Measurements from ENCODE around the gene CREB3L4. TPM values are rescaled to one million over a fixed set of nuclear protein-coding genes. Genes with fewer than 3 reads are reported as not detected.

CREB3L4 gene
- polyA plus RNA-seq, 6 donors from 2014 or later = 12.2 to 16.9 (median 15.6) TPM

DNA sequence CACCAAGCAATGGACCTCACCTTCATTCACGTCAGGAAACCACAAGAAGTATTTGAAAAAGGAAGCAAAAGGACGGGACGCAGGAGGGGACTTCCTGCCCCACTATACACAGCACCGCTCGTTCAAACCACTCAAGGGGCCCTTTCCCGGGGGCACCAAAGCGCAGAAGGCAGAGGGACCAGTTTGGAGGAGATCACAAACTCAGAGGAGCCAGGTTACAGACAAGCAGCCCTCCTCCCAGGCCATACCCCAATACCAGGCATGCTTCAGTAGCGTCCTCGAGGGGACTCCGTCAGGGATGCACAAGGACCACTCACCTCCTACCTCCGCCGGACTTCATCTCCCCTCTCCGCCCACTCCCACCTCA, 10.0 kb upstream of the CREB3L4 start:
- peak overlapping the region; percentile 85 to 100 (median 99) for H3K4me3 Mint-ChIP-seq
- no peaks in the 10 kb centered on the region for H3K9me3 Mint-ChIP-seq
- DNase-seq = peak; percentile 69
- peaks cover 0 to 7% of the 10 kb centered on the region in 2 donors for H3K36me3 Mint-ChIP-seq
- peak overlapping the region; percentile 93 to 99 (median 98) for H3K27ac Mint-ChIP-seq
- H3K27me3 Mint-ChIP-seq = no peaks in the 10 kb centered on the region
- peak; percentile 39 to 44 for ATAC-seq (ENCODE audit: low read depth in 2 of 2)
- H3K4me1 Mint-ChIP-seq = peaks cover 52 to 76% (median 68%) of the 10 kb centered on the region in 3 donors

DNA sequence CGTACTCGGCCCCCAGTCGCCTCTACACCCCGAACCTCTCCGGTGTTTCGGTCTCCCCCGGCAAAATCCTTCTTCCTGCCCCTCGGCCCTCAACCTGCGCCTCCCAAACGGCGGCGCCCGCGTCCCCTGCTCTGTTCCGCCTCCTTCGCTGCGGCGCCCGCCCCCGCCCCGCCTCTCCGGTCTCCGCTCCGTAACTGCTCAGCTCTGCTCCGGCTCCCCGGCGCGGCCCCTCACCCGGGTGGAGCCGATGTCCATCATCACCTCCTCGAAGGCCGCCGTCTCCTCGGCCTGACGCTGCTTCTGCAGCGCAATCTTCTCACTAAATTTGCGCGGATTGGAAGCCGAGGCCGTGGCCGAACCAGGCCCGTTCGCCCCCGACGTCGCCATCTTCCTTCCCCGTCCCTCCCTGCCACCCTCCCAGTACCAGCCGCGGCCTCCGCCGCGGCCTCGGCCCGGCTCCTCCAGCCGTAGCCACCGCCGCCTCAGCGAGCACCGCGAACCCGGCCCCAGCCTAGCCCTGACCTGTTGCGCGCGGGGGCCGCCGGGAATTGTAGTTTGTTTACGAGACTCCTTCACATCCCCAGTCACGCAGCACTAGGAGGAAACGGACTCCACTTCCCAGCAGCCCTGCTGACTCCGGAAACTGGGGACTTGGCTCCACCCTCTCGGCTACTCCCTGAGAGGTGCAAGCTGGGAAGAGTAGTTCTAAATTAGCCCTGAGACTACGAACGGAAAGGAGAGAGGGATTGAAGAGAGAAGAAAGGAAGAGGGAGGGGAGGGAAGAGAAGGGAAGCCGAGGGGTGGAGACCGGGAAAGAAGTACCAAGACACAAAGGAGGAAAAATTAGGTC, 9.4 kb upstream of the CREB3L4 start, which contains the start of gene CRTC2:
TSS of gene CRTC2 (minus strand) at position 502 of the 850 bp plus-strand sequence. CDS start at position 387, 115 bp downstream.
- Mint-ChIP-seq H3K36me3 (peaks cover 0 to 7% of the 10 kb centered on the region in 2 donors), H3K27me3 (no peaks in the 10 kb centered on the region), H3K4me3 (peak within 1 kb of the TSS; percentile 85 to 100 (median 99)), H3K4me1 (peaks cover 53 to 77% (median 69%) of the 10 kb centered on the region in 3 donors), H3K27ac (peak within 1 kb of the TSS; percentile 93 to 99 (median 98)), H3K9me3 (no peaks in the 10 kb centered on the region)
- DNase-seq (peak; percentile 98), ATAC-seq (ENCODE audit: low read depth in 2 of 2) (peak; percentile 86 to 87)

DNA sequence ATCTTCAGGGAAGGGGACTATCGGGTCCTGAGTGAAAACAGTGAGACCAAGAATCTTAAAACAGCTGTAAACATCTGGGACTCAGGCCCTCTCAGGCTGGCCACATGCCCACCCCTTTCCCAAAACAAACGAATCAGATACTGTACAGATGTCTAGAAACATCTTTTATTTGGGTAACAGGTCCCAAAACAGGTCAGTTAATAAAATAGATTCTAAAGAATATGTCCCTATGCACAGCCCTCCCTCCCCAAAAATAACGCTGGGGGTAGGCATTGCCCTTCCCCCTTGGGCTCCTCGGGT, 8.8 kb upstream of the CREB3L4 start:
- H3K4me1 Mint-ChIP-seq = peaks cover 56 to 78% (median 70%) of the 10 kb centered on the region in 3 donors
- peak overlapping the region; percentile 85 to 100 (median 99) for H3K4me3 Mint-ChIP-seq
- H3K36me3 Mint-ChIP-seq = peaks cover 0 to 6% of the 10 kb centered on the region in 2 donors
- no peak for ATAC-seq (ENCODE audit: low read depth in 2 of 2)
- H3K27me3 Mint-ChIP-seq = no peaks in the 10 kb centered on the region
- peak overlapping the region in 5 of 6 donors; percentile 93 to 99 (median 97) for H3K27ac Mint-ChIP-seq
- no peaks in the 10 kb centered on the region for H3K9me3 Mint-ChIP-seq
- DNase-seq = no peak

DNA sequence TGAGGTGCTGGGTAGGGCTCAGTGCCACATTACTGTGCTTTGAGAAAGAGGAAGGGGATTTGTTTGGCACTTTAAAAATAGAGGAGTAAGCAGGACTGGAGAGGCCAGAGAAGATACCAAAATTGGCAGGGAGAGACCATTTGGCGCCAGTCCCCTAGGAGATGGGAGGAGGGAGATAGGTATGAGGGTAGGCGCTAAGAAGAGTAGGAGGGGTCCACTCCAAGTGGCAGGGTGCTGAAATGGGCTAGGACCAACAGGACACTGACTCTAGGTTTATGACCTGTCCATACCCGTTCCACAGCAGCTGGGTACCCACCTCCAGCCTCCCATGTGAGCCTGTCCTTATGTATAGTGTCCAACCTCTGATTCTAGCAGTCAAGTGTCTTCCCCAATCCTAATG, 8.2 kb upstream of the CREB3L4 start:
- ATAC-seq (ENCODE audit: low read depth in 2 of 2) (no peak), DNase-seq (no peak)
- Mint-ChIP-seq H3K27me3 (no peaks in the 10 kb centered on the region), H3K27ac (peak overlapping the region in 3 of 6 donors; percentile 57 to 99 (median 94)), H3K4me1 (peaks cover 51 to 78% (median 70%) of the 10 kb centered on the region in 3 donors), H3K9me3 (no peaks in the 10 kb centered on the region), H3K4me3 (peak overlapping the region in 6 of 8 donors; percentile 5 to 98 (median 40)), H3K36me3 (peaks cover 0 to under 1% of the 10 kb centered on the region in 2 donors)

DNA sequence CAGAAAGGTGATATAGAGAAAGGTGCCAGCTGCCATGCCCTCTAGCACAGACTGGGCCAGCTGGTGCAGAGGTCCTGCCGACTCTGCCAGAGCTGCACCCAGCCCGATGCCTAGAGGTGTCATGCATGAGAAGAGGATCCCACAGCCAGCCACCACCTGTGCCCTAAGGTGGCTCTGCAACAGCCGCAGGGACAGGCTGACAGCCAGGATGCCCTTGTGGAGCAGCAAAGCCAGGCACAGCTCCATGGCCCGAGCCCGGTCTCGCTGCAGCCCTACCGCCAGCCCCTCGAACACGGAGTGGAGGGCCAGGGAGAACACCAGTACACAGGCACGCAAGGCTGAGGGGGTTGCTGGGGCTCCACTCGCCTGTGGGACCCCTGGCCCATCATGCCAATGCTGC, 7.5 kb upstream of the CREB3L4 start:
- no peaks in the 10 kb centered on the region for H3K36me3 Mint-ChIP-seq
- H3K4me3 Mint-ChIP-seq = peak overlapping the region in 1 of 8 donors; percentile 92
- DNase-seq (no peak), ATAC-seq (ENCODE audit: low read depth in 2 of 2) (no peak)
- peak overlapping the region in 2 of 6 donors; percentile 60 to 78 for H3K27ac Mint-ChIP-seq
- H3K4me1 Mint-ChIP-seq = peaks cover 48 to 76% (median 66%) of the 10 kb centered on the region in 3 donors
- no peaks in the 10 kb centered on the region for H3K9me3 Mint-ChIP-seq
- H3K27me3 Mint-ChIP-seq = no peaks in the 10 kb centered on the region

DNA sequence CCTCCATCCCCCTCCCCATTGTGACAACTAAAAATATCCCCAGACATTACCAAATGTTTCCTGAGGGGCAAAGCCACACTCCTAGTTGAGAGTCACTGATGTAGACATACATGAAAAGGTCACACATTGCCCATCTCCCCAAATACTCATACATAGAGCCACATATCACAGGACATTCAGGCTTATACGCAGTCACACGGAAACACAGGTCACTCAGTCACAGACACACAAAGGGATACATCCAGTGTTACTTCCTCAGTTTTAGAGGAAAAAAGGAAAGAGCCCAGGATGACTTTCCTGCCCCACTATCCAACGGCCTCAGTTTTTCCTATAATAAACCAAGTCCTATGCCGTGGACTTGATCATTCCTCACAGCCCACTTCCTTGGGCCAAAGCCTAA, 6.3 kb upstream of the CREB3L4 start:
- peak overlapping the region in 7 of 8 donors; percentile 52 to 97 (median 92) for H3K4me3 Mint-ChIP-seq
- H3K27ac Mint-ChIP-seq = peak overlapping the region in 5 of 6 donors; percentile 33 to 93 (median 63)
- H3K9me3 Mint-ChIP-seq = no peaks in the 10 kb centered on the region
- no peaks in the 10 kb centered on the region for H3K36me3 Mint-ChIP-seq
- DNase-seq (no peak), ATAC-seq (ENCODE audit: low read depth in 2 of 2) (no peak)
- peaks cover 50 to 78% (median 69%) of the 10 kb centered on the region in 3 donors for H3K4me1 Mint-ChIP-seq
- H3K27me3 Mint-ChIP-seq = no peaks in the 10 kb centered on the region

DNA sequence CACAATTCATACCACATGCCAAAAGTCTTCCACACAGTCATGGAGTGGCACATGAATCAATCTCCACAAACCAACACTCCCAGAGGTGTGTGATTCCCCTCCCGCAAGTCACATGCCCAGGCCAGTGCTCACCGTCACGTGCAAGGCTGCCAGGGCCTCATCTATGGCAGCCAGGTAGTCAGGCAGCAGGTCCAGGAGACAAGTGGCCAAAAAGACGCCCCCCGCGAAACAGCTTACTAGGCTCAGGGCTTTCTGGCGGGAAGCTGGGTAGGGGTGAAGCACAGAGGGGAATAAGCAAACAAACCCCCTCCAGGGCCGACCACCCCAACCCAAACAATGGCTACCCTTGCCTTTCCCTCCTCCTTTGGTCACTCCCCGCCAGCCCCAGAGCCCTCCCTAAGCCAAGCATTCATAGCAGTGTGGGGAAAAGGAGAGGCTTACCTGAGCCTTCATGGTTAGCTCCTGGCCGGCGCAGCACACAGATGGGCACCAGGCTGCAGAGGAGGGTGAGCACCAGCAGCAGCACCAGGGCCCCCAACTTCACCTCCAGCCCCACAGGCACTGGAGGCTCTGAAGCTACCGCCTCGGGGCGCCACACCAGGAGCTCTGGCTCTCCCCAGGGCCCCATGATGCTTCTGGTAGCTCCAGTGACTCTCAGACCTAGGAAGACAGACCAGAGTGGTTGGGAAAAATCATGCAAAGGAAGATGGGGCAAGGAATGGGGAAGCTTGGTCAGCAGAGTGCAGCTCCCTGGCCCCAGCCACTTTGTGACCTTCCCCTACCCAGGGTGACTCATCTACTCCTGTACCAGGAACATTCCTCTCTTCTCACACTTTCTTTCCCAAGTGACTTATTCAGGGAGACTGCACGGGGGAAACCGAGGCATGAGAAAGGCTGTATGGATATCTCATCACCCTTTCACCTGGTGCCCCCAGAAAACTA, 5.3 kb upstream of the CREB3L4 start:
- Mint-ChIP-seq H3K4me3 (peak overlapping the region; percentile 78 to 97 (median 94)), H3K36me3 (no peaks in the 10 kb centered on the region), H3K4me1 (peaks cover 45 to 76% (median 66%) of the 10 kb centered on the region in 3 donors), H3K27ac (peak overlapping the region; percentile 90 to 98 (median 95)), H3K27me3 (no peaks in the 10 kb centered on the region), H3K9me3 (no peaks in the 10 kb centered on the region)
- no peak for DNase-seq
- no peak for ATAC-seq (ENCODE audit: low read depth in 2 of 2)

DNA sequence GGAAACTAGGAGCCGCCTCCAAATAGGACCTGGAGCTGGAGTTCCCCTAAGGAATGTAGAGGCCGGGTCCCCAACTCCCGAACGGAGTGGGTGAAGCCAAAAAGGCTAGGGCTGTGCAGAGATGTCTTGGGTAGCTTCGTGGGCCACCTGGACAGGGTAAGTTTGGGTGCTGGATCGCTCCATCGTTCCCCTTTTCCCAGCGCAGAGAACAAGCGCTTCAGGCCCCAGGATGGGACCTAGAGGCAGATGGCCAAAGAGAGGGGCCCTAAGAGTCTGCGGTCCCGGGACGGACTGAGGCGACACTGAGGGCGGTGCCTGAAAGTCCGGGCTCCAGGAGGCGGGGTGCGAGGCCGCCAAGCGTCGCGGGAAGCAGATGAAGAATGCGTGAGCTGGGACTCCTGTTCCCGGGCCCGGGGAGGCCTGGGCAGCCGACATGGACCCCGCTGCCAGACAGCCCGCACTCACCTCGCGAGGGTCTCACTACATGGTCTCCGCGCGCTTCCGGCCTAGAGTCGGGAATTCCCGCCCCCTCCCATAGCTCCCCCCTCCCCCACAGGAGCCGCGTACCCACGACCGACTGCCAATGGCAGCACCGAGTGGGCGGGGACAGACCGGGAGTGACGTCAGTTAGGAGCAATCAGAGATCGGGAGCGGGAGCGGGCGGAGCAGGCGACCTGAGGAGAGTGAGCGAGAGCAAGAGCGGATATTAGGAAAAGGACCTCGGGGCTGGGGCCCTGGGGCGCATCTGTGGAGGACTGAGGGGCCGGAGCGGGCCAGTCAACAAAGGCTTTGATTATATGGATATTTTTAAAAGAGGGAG, 4.5 kb upstream of the CREB3L4 start, which contains the start of gene SLC39A1:
TSS of gene SLC39A1 (minus strand) at position 508 of the 820 bp plus-strand sequence. CDS start 822 bp downstream, outside the sequence.
- no peaks in the 10 kb centered on the region for H3K27me3 Mint-ChIP-seq
- peak; percentile 88 for DNase-seq
- ATAC-seq (ENCODE audit: low read depth in 2 of 2) = peak; percentile 34 to 43
- H3K9me3 Mint-ChIP-seq = no peaks in the 10 kb centered on the region
- peak within 1 kb of the TSS; percentile 78 to 97 (median 94) for H3K4me3 Mint-ChIP-seq
- H3K36me3 Mint-ChIP-seq = no peaks in the 10 kb centered on the region
- peaks cover 49 to 81% (median 71%) of the 10 kb centered on the region in 3 donors for H3K4me1 Mint-ChIP-seq
- peak within 1 kb of the TSS; percentile 93 to 99 (median 96) for H3K27ac Mint-ChIP-seq

DNA sequence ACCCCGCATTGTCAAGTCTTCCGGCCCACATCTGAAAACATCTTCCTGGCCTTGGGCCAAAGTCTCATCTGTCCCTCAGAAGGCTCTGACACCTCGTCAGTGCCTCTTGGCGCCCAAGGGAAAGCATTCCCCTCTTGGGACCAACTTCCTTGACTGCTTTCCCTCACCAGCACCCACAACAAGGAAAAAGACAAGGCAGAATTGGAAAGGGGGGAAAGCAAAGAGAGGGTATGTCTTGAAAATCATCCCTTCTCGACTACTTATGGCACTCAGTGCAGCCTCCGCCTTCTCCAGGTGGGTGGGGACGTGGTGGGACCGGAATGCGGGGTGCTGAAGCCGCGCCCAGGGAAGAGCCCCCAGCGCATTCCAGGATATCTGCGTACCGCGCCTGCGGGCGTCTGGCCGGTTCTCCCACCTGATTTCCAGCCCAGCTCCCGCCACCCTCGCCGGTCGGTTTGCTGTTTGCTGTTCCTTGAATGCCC, 3.8 kb upstream of the CREB3L4 start:
- H3K4me3 Mint-ChIP-seq = peak overlapping the region; percentile 78 to 97 (median 94)
- H3K27me3 Mint-ChIP-seq = no peaks in the 10 kb centered on the region
- peaks cover 49 to 83% (median 71%) of the 10 kb centered on the region in 3 donors for H3K4me1 Mint-ChIP-seq
- H3K9me3 Mint-ChIP-seq = no peaks in the 10 kb centered on the region
- DNase-seq (no peak), ATAC-seq (ENCODE audit: low read depth in 2 of 2) (no peak)
- peak overlapping the region; percentile 93 to 99 (median 96) for H3K27ac Mint-ChIP-seq
- no peaks in the 10 kb centered on the region for H3K36me3 Mint-ChIP-seq

DNA sequence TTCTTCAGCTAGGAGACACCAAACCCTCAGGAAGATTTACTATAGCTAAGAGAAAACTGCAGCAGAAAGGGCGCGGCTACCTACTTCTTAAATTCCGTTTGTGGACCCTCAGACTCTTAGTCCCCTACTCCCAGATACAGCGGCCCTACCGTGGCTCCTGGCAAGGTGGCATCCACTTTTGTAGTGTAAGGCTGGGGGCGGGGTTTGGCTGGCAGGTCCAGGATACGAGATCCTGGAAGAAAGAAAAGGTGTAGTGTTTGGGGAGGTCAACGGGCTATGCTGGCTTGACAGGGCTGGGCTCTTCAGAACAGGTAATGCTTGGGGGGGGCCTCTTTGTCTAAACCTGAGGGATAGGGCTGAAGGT, 280 bp downstream of the CREB3L4 start:
- Mint-ChIP-seq H3K4me1 (peaks cover 36 to 66% (median 64%) of the 10 kb centered on the region in 3 donors), H3K27me3 (no peaks in the 10 kb centered on the region), H3K4me3 (peak overlapping the region; percentile 92 to 100 (median 98)), H3K27ac (peak overlapping the region; percentile 94 to 100 (median 98)), H3K36me3 (no peaks in the 10 kb centered on the region), H3K9me3 (no peaks in the 10 kb centered on the region)
- DNase-seq (no peak), ATAC-seq (ENCODE audit: low read depth in 2 of 2) (no peak)

DNA sequence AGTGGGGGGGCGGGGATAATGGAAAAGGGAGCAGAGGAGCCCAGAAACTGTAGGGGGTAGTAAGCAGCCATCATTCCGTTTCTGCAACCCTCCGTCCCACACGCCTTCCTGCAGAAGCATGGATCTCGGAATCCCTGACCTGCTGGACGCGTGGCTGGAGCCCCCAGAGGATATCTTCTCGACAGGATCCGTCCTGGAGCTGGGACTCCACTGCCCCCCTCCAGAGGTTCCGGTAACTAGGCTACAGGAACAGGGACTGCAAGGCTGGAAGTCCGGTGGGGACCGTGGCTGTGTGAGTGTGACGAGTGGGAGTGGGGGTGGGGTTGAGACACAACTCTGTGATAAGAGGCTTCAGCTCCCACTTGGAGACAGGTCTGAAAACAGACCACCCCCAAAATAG, 706 bp downstream of the CREB3L4 start:
- no peaks in the 10 kb centered on the region for H3K27me3 Mint-ChIP-seq
- H3K36me3 Mint-ChIP-seq = no peaks in the 10 kb centered on the region
- peak overlapping the region in 4 of 6 donors; percentile 29 to 100 (median 96) for H3K27ac Mint-ChIP-seq
- DNase-seq (no peak), ATAC-seq (ENCODE audit: low read depth in 2 of 2) (no peak)
- no peaks in the 10 kb centered on the region for H3K9me3 Mint-ChIP-seq
- H3K4me3 Mint-ChIP-seq = peak overlapping the region; percentile 92 to 100 (median 98)
- H3K4me1 Mint-ChIP-seq = peaks cover 37 to 66% (median 64%) of the 10 kb centered on the region in 3 donors

DNA sequence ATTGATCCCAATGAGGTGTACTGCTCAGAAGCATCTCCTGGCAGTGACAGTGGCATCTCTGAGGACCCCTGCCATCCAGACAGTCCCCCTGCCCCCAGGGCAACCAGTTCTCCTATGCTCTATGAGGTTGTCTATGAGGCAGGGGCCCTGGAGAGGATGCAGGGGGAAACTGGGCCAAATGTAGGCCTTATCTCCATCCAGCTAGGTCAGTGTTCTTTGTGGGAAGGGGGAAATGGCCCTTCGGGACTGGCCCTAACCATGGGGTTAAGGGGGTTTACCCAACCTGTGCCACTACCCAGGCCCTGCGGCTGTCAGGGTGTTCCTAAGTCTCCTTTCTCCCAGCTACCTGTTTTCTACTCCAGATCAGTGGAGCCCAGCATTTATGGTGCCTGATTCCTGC, 1.3 kb downstream of the CREB3L4 start:
- Mint-ChIP-seq H3K4me1 (peaks cover 34 to 66% (median 59%) of the 10 kb centered on the region in 3 donors), H3K9me3 (no peaks in the 10 kb centered on the region), H3K27me3 (no peaks in the 10 kb centered on the region), H3K36me3 (no peaks in the 10 kb centered on the region), H3K27ac (peak overlapping the region in 4 of 6 donors; percentile 37 to 97 (median 90)), H3K4me3 (peak overlapping the region; percentile 36 to 100 (median 98))
- DNase-seq (no peak), ATAC-seq (ENCODE audit: low read depth in 2 of 2) (no peak)
